SK-N-SH treated with all-trans-retinoic acid at 6 μM for 48 hours (cell line): ENCODE results near the gene PLTP.

Experiments used
- ARNTL ChIP-seq: fragments of 450-650 bp; formaldehyde crosslinking; IDR thresholded peaks from 2 replicates; pipeline ENCODE4 v1.5.0; 2020; ENCODE audit warnings: low read depth, mild to moderate bottlenecking, moderate library complexity, borderline replicate concordance
- ESRRG ChIP-seq: fragments of 250-450 bp; sonication (Bioruptor Pico); IDR thresholded peaks from 2 replicates; pipeline ENCODE4 v1.6.1; 2021; ENCODE audit warnings: mild to moderate bottlenecking
- ZNF70 ChIP-seq: fragments of 450-650 bp; formaldehyde crosslinking; IDR thresholded peaks from 2 replicates; pipeline ENCODE4 v1.5.0; 2020; ENCODE audit warnings: mild to moderate bottlenecking, moderate library complexity

GRCh38 chr20:45919542-45920399 is 7.8 kb upstream of the PLTP start:
- no peak for TF ChIP-seq ESRRG (CRISPR knock-in tag)
- no peak; the same call in 1 of the 2 replicates for TF ChIP-seq ZNF70
- TF ChIP-seq ARNTL (CRISPR knock-in tag), result no peak
